ENCODE results near the gene TRANK1. TPM values are rescaled to one million over a fixed set of nuclear protein-coding genes. Genes with fewer than 3 reads are reported as not detected.

TRANK1 gene
- total RNA-seq, 1 experiment from 2014 or later = 10.5 TPM

- TF ChIP-seq ZNF532 (CRISPR knock-in tag; IDR thresholded peaks at IDR 0.05; ENCODE audit: borderline replicate concordance) (no peak), HMGXB4 (CRISPR knock-in tag; IDR thresholded peaks at IDR 0.05) (no peak), PREB (CRISPR knock-in tag; IDR thresholded peaks at IDR 0.05; ENCODE audit: borderline replicate concordance) (no peak), GABPB1 (CRISPR knock-in tag; IDR thresholded peaks at IDR 0.05) (no peak), ATF3 (CRISPR knock-in tag; conservative IDR thresholded peaks at IDR 0.05) (no peak), USF1 (CRISPR knock-in tag; IDR thresholded peaks at IDR 0.05) (no peak), CBFB (CRISPR knock-in tag; IDR thresholded peaks at IDR 0.05; ENCODE audit: low read depth) (no peak), ZBTB21 (CRISPR knock-in tag; IDR thresholded peaks at IDR 0.05; ENCODE audit: borderline replicate concordance) (no peak)
These were observed 47.3 kb upstream of the TRANK1 start (continued) for GRCh38 chr3:36991923-36992805.

- peaks cover 19% of the 10 kb centered on the region for H3K36me3 Mint-ChIP-seq
- POLR2A ChIA-PET = no interaction called here
- ATAC-seq = no peak
These were observed 46.3 kb upstream of the TRANK1 start for GRCh38 chr3:36991147-36991546.

More at GRCh38 chr3:36991147-36991546, 46.3 kb upstream of the TRANK1 start:
- peaks cover 37% of the 10 kb centered on the region for H3K4me1 Mint-ChIP-seq
- DNase-seq (ENCODE audit: low spot score) = no peak
- H3K27me3 Mint-ChIP-seq (ENCODE audit: low read depth) = no peaks in the 10 kb centered on the region
- CTCF ChIA-PET = interaction anchor here (5.5 kb wide), 1 partner anchor 32 kb away, joined by 63 read pairs; no protein-coding TSS in a partner anchor
- no peak for TF ChIP-seq ZBTB21 (CRISPR knock-in tag; IDR thresholded peaks at IDR 0.05; ENCODE audit: borderline replicate concordance)
- TF ChIP-seq ATF1 (CRISPR knock-in tag; IDR thresholded peaks at IDR 0.05) = no peak
- no peak for TF ChIP-seq ZNF423 (CRISPR knock-in tag; IDR thresholded peaks at IDR 0.05)
- no peak for TF ChIP-seq GRHL2 (CRISPR knock-in tag; IDR thresholded peaks at IDR 0.05; ENCODE audit: insufficient replicate concordance, severe bottlenecking)
- TF ChIP-seq MAX (CRISPR knock-in tag; IDR thresholded peaks at IDR 0.05) = no peak
- no peak for TF ChIP-seq TEAD4 (CRISPR knock-in tag; IDR thresholded peaks at IDR 0.05)
- no peak for TF ChIP-seq FOXK1 (CRISPR knock-in tag; IDR thresholded peaks at IDR 0.05)
- TF ChIP-seq ETV6 (CRISPR knock-in tag; IDR thresholded peaks at IDR 0.05) = no peak
- no peak for TF ChIP-seq HMGA2 (CRISPR knock-in tag; IDR thresholded peaks at IDR 0.05)
- TF ChIP-seq OVOL2 (CRISPR knock-in tag; IDR thresholded peaks at IDR 0.05; ENCODE audit: borderline replicate concordance) = no peak
- no peak for TF ChIP-seq GTF2I (CRISPR knock-in tag; conservative IDR thresholded peaks at IDR 0.05)
- no peak for TF ChIP-seq GABPB1 (CRISPR knock-in tag; IDR thresholded peaks at IDR 0.05)
- no peak for TF ChIP-seq SMAD3 (CRISPR knock-in tag; IDR thresholded peaks at IDR 0.05; ENCODE audit: borderline replicate concordance)
- H3K9me3 Mint-ChIP-seq = no peaks in the 10 kb centered on the region
- H3K27ac Mint-ChIP-seq = no peak overlapping the region
- H3K4me3 Mint-ChIP-seq = no peak overlapping the region

All from WTC11 (cell line).